Tibial nerve (tissue), 4 donors: ENCODE results near the gene UBE2U. TPM values are rescaled to one million over a fixed set of nuclear protein-coding genes. Genes with fewer than 3 reads are reported as not detected.

Source experiments
- DNase-seq, 2 donors: peaks; one replicate each; pipeline ENCODE4 v3.0.0-alpha.2; 2019; ENCODE audit warnings: low spot score in 2 of 2
- H3K27ac ChIP-seq, 4 donors: fragments of 200-600 bp; sonication (generic) in 3 of 4; one replicate each; pipeline ENCODE4 v1.5.1; 2017 to 2019; ENCODE audit warnings: mild to moderate bottlenecking in 1 of 4
- H3K27me3 ChIP-seq, 2 donors: fragments of 200-600 bp; sonication (generic) in 1 of 2; one replicate each; pipeline versions ENCODE4 v1.5.1 to v1.6.0; 2017 to 2019
- H3K36me3 ChIP-seq, 3 donors: fragments of 200-600 bp; sonication (generic); one replicate each; pipeline ENCODE4 v1.5.1; 2018 to 2019
- H3K4me1 ChIP-seq, 4 donors: fragments of 200-600 bp; sonication (generic) in 3 of 4; one replicate each; pipeline ENCODE4 v1.5.1; 2017 to 2019
- H3K4me3 ChIP-seq, 4 donors: fragments of 200-600 bp; sonication (generic) in 3 of 4; one replicate each; pipeline ENCODE4 v1.5.1; 2017 to 2019; ENCODE audit warnings: mild to moderate bottlenecking in 1 of 4, moderate library complexity in 1 of 4
- H3K9me3 ChIP-seq, 4 donors: fragments of 200-600 bp; sonication (generic) in 3 of 4; one replicate each; pipeline ENCODE4 v1.5.1; 2017 to 2019
- EP300 ChIP-seq, 2 donors: sonication (generic); formaldehyde crosslinking; IDR thresholded peaks; one replicate each; pipeline ENCODE4 v1.6.1; 2017; ENCODE audit warnings: antibody characterized with exemption in 2 of 2, mild to moderate bottlenecking in 1 of 2
- POLR2A ChIP-seq, 2 donors: fragments of 450-650 bp; IDR thresholded peaks; one replicate each; pipeline ENCODE4 v1.6.1; 2017; ENCODE audit warnings: antibody characterized with exemption in 2 of 2, mild to moderate bottlenecking in 2 of 2, moderate library complexity in 2 of 2
- WGBS, 2 donors: methylation state at CpG; one replicate each; pipeline ENCODE4 v1.1.5; 2018; 5-methylcytosine and 5-hydroxymethylcytosine counted together
- total RNA-seq, 4 donors: library from RNA; depleted of rRNA; stranded (reverse); fragments of >200 nt; gene quantifications; one replicate each; pipeline ENCODE4 v1.1.0, GENCODE V29; 2016
- TF ChIP-seq, protein P1 (sequence below), 5 experiments: fragments of 200-600 bp in 3 of 5; fragments of 450-650 bp in 2 of 5; sonication (generic) in 3 of 5; IDR thresholded peaks; one replicate each; pipeline ENCODE4 v1.5.1; 2016 to 2019; ENCODE audit warnings: antibody characterized with exemption in 5 of 5, mild to moderate bottlenecking in 3 of 5, moderate library complexity in 2 of 5

Gene UBE2U
- total RNA-seq, 4 donors from 2014 or later = not detected

DNA sequence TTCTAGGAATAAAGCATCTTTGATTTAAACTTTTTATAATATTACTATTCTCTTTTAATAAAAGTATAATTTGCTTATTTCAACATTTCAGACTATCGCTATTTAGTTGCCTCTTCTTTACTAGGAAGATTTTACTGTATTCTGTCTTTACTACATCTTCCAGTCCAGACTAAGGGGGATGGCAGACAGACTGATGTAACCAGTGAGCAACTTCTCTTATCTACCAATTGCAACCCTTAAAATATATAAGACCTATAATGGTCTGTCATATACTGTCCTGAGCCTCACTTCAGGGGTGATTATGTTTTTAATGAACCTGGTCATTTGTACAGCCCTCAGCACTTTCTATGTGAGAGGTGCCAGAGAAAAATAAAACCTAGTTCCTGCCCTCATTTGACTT is 87.0 kb downstream of the UBE2U start:
- Histone ChIP-seq H3K27ac (no peak overlapping the region), H3K4me1 (no peaks in the 10 kb centered on the region), H3K27me3 (no peaks in the 10 kb centered on the region), H3K36me3 (no peaks in the 10 kb centered on the region), H3K9me3 (no peaks in the 10 kb centered on the region), H3K4me3 (no peak overlapping the region)
- TF ChIP-seq EP300 (IDR thresholded peaks at IDR 0.05) = no peak
- TF ChIP-seq, protein P1, sequence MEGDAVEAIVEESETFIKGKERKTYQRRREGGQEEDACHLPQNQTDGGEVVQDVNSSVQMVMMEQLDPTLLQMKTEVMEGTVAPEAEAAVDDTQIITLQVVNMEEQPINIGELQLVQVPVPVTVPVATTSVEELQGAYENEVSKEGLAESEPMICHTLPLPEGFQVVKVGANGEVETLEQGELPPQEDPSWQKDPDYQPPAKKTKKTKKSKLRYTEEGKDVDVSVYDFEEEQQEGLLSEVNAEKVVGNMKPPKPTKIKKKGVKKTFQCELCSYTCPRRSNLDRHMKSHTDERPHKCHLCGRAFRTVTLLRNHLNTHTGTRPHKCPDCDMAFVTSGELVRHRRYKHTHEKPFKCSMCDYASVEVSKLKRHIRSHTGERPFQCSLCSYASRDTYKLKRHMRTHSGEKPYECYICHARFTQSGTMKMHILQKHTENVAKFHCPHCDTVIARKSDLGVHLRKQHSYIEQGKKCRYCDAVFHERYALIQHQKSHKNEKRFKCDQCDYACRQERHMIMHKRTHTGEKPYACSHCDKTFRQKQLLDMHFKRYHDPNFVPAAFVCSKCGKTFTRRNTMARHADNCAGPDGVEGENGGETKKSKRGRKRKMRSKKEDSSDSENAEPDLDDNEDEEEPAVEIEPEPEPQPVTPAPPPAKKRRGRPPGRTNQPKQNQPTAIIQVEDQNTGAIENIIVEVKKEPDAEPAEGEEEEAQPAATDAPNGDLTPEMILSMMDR (IDR thresholded peaks at IDR 0.05) = no peak
- WGBS, 2 donors = 100% methylated on average over 1 of the region's 1 CpG
- no peak for DNase-seq

DNA sequence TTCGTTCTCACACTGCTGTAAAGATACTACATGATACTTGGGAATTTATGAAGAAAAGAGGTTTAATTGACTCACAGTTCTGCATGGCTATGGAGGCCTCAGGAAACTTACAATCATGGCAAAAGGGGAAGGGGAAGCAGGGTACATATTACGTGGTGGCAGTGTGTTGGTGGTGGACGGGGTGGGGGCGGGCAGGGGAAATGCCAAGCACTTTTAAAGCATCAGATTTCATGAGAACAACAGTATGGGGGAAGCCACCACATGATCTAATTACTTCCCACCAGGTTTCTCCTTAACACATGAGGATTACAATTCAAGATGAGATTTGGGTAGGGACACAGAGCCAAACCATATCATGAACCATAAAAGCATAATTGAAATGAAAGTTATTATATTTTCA is 88.5 kb downstream of the UBE2U start:
- DNase-seq = no peak
- Histone ChIP-seq H3K4me3 (no peak overlapping the region), H3K27me3 (no peaks in the 10 kb centered on the region), H3K4me1 (no peaks in the 10 kb centered on the region), H3K27ac (no peak overlapping the region), H3K9me3 (peaks cover 0 to 3% (median 0%) of the 10 kb centered on the region in 4 donors), H3K36me3 (no peaks in the 10 kb centered on the region)
- TF ChIP-seq, protein P1 (IDR thresholded peaks at IDR 0.05) = no peak
- TF ChIP-seq POLR2A (IDR thresholded peaks at IDR 0.05) (no peak), EP300 (IDR thresholded peaks at IDR 0.05) (no peak)
- 79 to 81% methylated on average over 4 of the region's 4 CpGs for WGBS, 2 donors

DNA sequence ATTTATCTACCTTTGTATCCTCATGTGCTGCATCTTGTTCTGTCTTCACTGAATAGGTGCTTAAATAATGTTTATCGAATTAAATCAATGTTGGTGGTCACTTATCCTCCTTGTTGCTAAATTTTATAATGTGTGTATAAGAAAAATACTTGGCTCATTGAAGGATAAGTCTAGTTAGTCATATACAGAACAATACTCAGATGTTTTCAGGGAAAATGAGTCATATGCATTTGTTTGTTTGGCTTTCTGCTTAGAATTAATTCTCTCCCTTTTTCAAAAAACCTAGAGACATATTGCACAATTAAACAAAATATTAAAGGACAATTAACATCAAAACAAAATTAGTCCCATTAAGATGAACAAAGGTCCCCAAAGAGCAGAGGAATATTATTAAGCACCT is 89.0 kb downstream of the UBE2U start:
- Histone ChIP-seq H3K9me3 (peaks cover 0 to 5% (median 0%) of the 10 kb centered on the region in 4 donors), H3K4me3 (no peak overlapping the region), H3K27me3 (no peaks in the 10 kb centered on the region), H3K4me1 (no peaks in the 10 kb centered on the region), H3K36me3 (no peaks in the 10 kb centered on the region), H3K27ac (no peak overlapping the region)
- no peak for DNase-seq
- 94% methylated on average over 1 of the region's 1 CpG for WGBS, 2 donors
- TF ChIP-seq EP300 (IDR thresholded peaks at IDR 0.05) (no peak), POLR2A (IDR thresholded peaks at IDR 0.05) (no peak)
- TF ChIP-seq, protein P1 (IDR thresholded peaks at IDR 0.05) = no peak

DNA sequence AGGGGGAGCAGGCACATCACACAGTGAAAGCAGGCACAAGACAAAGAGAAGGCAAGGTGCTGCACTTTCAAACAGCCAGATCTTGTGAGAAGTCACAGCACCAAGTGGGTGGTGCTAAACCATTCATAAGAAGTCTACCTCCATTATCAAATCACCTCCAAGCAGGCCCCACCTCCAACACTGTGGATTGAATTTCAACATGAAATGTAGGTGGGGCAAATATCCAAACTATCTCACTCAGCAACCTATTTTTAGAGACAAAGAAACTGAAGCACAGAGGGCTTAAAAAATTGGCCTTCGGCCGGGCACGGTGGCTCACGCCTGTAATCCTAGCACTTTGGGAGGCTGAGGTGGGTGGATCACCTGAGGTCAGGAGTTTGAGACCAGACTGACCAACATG is 90.4 kb downstream of the UBE2U start:
- H3K4me1 ChIP-seq = no peaks in the 10 kb centered on the region
- no peaks in the 10 kb centered on the region for H3K36me3 ChIP-seq

DNA sequence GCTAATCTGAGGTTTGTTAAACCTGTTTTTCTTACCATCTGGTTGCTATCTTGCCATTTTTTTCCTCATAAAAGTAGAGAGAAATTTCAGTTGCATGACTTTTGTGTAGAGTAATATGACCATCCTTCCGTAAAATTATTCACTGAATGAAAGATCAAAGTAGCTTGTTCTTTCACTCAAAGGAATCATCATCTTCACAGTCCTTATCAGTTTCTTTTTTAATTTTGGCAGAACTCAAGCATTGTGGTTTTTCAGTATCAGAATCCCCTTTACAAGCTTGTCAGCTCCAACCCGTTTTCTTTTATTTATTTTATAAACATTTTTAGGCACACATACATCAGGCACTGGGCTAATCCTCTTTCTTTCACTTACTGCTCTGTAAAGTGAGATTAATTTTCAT is 91.7 kb downstream of the UBE2U start:
- TF ChIP-seq, protein P1 (IDR thresholded peaks at IDR 0.05) = no peak
- TF ChIP-seq POLR2A (IDR thresholded peaks at IDR 0.05) (no peak), EP300 (IDR thresholded peaks at IDR 0.05) (no peak)
- no peaks in the 10 kb centered on the region for H3K27me3 ChIP-seq
- no peak overlapping the region for H3K27ac ChIP-seq
- no peak for DNase-seq
- H3K4me1 ChIP-seq = no peaks in the 10 kb centered on the region
- 49 to 59% methylated on average over 2 of the region's 2 CpGs for WGBS, 2 donors
- no peaks in the 10 kb centered on the region for H3K36me3 ChIP-seq
- H3K9me3 ChIP-seq = peaks cover 0 to 15% (median 0%) of the 10 kb centered on the region in 4 donors
- no peak overlapping the region for H3K4me3 ChIP-seq

More for the DNA sequence above, 90.4 kb downstream of the UBE2U start:
- DNase-seq = no peak
- no peak for TF ChIP-seq POLR2A (IDR thresholded peaks at IDR 0.05)
- TF ChIP-seq EP300 (IDR thresholded peaks at IDR 0.05) = no peak
- TF ChIP-seq, protein P1 (IDR thresholded peaks at IDR 0.05) = no peak
- 79 to 90% methylated on average over 4 of the region's 4 CpGs for WGBS, 2 donors
- Histone ChIP-seq H3K27me3 (no peaks in the 10 kb centered on the region), H3K9me3 (peaks cover 0 to 15% (median 0%) of the 10 kb centered on the region in 4 donors), H3K4me3 (no peak overlapping the region), H3K27ac (no peak overlapping the region)
